ENCODE results near the gene THRA.

The THRA gene

DNA sequence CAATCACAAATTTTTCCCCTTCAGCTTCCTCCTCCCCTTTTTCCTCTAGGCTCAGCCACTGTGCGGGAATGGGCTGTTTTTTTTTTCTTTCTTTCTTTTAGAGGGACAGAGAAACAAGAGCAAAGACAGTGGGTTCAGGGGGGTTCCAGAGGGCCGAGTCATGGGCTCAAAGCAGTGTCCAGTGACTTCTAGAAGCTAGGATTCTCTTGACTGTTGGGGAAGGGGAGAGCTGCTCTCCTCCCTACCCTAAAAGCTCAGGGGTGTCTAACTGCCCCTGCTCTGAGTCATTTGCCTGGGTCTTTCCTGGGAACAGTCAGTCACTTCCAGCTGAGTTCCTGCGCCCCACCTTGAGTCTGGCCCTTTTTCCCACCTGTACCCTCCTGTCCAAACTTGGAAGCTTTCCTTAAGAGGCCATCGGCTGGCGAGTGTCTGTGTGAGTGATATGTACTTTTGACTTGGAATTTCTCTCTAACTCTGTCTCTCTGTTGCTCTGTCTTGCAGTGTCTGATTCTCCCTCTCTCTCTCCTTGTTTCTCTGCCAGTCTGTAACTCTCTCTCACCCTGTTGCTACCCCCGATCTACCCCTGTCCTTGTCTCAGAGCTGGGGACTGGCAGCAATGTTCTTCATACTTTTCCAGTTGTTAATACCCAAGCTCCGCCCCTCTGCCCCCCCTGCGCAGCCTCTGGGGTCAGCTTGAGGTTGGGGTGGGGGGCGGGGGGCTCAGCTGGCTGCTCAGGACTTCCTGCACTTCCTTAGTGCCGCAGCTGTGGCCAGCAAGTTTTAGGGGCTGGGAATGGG lies 2.4 kb downstream of the THRA start:
- DNase-seq (ENCODE audit: low read depth): no peak

- DNase-seq (ENCODE audit: low read depth): no peak
These were observed 3.2 kb downstream of the THRA start for GRCh38 chr17:40065769-40066510.

DNA sequence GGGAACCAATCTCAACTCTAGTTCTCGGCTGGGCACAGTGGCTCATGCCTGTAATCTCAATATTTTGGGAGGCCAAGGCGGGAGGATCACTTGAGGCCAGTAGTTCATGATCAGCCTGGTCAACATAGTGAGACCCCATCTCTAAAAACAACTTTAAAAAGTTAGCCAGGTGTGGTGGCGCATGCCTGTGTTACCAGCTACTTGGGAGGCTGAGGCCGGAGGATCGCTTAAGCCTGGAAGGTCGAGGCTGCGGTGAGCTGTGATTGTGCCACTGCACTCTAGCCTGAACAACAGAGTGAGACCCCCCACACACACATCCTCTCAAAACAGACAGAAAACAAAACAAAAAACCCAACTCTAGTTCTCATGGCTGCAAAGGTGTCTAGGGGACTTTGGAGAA lies 4.9 kb downstream of the THRA start:
- DNase-seq (ENCODE audit: low read depth): no peak

- no peak for DNase-seq (ENCODE audit: low read depth)
These were observed 5.4 kb downstream of the THRA start for GRCh38 chr17:40068129-40068581.

DNA sequence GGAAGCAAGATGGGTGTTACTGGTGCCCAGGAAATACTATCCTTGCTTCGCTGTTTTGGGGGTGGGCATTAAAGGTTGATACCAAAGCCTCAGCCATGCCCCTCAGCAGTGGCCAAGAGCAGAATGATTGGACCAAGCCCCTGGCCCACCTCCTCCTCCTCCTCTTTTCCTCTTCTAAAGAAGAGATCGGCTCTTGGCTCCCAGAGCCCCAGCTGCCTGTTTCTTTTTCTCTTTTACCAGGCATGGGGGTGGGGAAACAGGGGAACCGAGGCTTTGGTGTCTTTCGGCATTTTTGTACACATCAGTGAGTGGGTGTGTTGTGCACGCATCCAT lies 5.8 kb downstream of the THRA start:
- no peak for DNase-seq (ENCODE audit: low read depth)

DNA sequence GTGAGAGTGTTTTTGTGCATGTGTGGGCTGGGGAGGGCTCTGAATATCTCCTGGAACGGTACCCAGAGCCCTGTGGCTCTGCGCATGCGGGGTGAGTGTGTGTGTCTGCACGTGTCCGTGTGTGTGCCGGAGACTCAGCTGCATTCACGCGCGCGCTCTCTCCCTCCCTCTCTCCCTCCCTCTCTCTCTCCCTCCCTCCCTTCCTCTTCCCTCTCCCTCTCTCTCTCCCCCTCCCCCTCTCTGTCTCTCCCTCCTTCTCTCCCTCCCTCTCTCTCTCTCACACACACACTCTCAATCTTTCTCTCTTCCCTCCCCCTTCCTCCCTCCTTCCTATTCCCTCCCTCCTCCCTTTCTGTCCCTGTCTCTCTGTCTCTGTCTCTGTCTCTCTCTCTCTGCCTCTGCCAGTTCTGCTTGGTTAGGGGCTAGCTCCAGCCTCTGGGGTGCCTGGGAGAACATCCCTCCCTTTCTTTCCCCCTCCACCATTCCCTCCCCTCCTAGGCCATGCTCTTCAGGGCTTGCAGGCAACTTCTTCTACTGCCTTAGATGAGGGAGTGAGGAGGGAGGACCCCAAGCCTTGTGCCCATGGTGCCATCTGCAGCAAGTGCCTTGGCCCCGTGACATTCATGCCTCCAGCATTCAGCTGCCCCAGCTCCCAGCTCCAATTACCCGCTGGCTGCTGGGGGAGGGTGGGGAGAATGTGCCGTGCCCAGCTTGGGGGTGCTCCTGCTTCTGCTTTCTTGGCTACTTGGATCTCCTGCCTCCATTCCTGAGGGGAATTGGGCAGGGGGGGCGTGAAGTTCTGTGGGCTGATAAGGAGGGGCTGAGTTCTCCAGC lies 6.4 kb downstream of the THRA start:
- no peak for DNase-seq (ENCODE audit: low read depth)

DNA sequence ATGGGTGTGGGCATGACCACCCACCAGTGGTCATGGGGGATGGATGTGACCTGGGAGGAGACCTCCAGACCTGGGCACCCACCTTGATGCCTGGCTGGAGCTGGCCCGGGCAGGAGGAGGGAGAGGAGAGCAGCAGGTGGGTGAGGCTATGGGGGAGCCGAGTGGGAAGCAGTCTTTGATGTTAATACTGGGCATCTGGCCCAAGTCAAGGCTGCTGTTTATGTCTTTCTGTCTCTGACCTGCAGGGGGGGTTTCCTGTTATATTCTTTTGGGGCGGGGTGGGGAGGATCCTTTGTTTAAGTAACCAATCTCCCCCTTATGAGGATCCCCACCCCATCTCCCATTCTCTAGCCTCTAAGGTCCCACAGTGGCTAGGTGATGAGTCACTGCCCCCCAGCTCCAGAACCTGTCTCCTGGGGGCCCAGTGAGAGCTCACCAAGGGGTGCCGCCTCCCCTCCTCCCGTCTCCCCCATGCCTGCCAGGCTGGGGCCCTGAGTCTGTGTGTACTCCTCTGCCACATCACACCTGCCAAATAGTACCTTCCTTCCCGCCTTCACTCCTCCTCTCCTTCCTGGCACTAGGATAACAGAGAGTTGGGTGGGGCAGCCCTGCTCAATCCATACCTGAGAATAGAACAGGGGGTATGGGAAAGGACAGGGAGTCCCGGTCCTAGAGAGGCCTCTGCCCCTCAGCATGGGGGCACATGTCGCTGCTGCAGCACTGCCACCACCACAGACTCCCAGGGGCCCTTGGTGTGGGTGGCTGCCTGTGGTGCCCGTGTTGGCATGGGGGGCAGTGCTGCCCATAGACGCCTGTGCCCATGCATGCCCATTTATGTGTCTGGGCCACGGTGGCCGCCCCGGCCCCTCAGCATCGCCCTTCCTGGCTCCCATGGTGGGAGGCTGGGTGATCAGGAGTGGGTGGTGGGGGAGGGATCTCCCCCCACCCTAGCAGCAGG lies 7.3 kb downstream of the THRA start:
- DNase-seq (ENCODE audit: low read depth): no peak

GRCh38 chr17:40070709-40071312 lies 8.0 kb downstream of the THRA start:
- DNase-seq (ENCODE audit: low read depth): no peak

DNA sequence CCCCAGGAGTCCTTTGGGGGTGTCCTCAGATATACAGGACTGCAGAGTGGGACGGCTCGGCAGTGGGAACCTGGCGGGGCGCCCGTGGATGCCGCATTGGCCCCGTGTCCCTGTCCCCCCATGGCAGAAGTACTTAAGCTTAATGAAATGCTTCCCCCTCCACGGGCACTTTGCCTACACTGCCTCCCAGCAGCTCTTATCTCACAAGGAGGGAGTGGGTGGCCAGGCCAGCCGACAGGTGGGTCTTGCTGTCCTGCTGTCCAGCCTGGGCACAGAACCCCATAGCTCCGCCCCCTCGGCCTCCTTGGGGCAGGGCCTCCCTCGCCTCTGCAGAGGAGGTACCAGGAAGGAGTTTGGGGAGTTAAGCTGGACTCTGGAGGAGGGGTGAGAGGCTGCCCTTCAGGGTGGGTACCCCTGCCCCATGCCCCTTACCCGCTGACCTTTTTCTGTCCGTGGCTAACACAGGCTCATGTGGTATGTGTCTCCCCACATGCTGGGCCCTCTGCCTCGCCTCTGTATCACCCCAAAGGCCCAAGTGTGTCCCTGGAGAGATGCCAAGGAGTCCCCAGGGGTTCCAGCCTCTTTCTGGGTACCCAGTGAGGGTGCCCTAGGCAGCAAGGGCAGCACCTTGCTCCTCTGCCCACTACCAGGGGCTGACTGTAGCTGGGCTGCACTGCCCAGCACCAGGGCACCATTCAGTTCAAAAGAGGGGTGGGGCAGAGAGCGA lies 8.7 kb downstream of the THRA start:
- no peak for DNase-seq (ENCODE audit: low read depth)

GRCh38 chr17:40072040-40072734 lies 9.4 kb downstream of the THRA start:
- DNase-seq (ENCODE audit: low read depth): no peak

GRCh38 chr17:40072735-40073346 lies 10.1 kb downstream of the THRA start:
- no peak for DNase-seq (ENCODE audit: low read depth)

GRCh38 chr17:40073454-40074174 lies 10.8 kb downstream of the THRA start:
- no peak for DNase-seq (ENCODE audit: low read depth)

GRCh38 chr17:40074175-40074512 lies 11.4 kb downstream of the THRA start:
- no peak for DNase-seq (ENCODE audit: low read depth)

DNA sequence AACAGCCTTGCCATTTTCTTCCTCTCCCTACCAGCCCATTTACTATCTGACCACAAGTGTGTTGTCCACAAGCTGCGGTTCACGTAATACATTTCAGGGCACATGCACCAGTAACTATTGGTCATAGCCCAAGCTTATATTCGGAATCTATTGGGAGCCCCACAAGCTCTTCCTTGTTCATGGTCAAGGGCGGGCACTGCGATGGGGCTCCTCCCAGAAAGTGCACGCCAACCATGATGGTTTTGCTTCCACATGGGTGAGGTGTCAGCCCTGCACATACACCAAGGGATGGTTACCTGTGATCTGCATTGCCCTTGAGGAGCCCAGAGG lies 12.1 kb downstream of the THRA start:
- no peak for DNase-seq (ENCODE audit: low read depth)

- no peak for DNase-seq (ENCODE audit: low read depth)
These were observed 12.6 kb downstream of the THRA start for GRCh38 chr17:40075201-40075941.

DNA sequence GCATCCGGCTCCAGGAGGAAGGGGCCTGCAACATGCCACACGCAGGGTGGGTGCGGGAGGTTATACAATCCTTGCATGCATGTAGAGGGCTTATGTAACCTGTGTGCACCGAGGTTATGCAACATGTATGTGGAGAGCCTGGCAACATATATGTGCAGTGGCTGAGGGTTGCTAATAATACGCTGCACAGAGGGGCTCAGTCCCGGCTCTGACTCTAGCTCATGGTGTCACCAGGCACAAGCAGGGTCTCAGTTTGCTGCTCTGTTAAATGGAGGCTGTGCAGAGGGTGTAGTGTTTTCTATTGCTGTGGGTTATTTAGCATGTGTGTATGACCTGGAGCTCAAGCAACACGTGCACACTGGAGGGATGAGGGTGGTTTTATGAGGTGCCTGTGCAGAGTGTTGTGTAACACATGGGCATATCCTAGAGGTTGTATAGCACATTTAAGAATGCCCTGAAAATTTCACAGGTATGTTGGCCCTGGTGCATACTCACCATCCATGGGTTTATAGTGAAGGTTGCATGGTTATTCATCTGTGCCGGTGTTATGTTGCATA lies 13.3 kb downstream of the THRA start:
- DNase-seq (ENCODE audit: low read depth): no peak

- no peak for DNase-seq (ENCODE audit: low read depth)
These were observed 13.8 kb downstream of the THRA start for GRCh38 chr17:40076591-40076990.

DNA sequence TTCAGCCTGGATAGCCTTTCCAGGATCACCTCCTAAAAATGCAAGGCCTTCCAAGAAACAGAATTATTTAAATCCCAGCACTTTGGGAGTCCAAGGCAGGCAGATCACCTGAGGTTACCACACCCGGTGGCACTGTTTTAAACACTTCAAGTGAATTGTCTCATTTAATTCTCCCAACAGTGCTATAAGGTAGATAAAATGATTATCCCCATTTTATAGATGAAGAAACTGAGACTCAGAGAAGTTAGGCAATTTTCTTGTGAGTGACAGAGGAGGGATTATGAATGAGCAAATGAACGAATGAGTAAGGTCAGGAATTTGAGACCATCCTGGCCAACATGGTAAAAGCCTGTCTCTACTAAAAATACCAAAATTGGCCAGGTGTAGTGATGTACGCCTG lies 16.8 kb downstream of the THRA start:
- DNase-seq (ENCODE audit: low read depth): no peak

All from HS-5 (cell line).